ENCODE results near the gene ACAN.

DNA sequence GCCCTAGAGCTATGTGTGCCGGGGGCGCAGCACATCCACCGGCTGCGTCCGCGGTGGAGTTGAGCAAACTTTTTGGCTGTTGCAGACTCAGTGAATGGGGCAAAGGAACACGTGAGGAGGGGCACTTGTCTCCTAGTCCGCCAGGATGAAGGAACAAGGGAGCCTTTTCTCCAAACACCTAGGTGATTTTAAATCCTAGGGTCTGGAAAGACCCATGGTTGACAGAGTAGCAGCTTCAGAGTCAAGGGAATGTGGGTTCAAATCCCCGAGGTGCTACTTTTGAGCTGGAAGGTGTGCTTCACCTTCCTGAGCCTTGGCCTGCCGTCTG lies 648 bp downstream of the ACAN start:
- no peak for TF ChIP-seq POLR2AphosphoS5 (IDR thresholded peaks at IDR 0.05; ENCODE audit: low read depth)
- no peak for TF ChIP-seq GABPA (IDR thresholded peaks at IDR 0.05; ENCODE audit: low read depth)
- TF ChIP-seq, protein P1, sequence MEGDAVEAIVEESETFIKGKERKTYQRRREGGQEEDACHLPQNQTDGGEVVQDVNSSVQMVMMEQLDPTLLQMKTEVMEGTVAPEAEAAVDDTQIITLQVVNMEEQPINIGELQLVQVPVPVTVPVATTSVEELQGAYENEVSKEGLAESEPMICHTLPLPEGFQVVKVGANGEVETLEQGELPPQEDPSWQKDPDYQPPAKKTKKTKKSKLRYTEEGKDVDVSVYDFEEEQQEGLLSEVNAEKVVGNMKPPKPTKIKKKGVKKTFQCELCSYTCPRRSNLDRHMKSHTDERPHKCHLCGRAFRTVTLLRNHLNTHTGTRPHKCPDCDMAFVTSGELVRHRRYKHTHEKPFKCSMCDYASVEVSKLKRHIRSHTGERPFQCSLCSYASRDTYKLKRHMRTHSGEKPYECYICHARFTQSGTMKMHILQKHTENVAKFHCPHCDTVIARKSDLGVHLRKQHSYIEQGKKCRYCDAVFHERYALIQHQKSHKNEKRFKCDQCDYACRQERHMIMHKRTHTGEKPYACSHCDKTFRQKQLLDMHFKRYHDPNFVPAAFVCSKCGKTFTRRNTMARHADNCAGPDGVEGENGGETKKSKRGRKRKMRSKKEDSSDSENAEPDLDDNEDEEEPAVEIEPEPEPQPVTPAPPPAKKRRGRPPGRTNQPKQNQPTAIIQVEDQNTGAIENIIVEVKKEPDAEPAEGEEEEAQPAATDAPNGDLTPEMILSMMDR (IDR thresholded peaks at IDR 0.05; ENCODE audit: insufficient read depth, low read length): no peak
- no peak for TF ChIP-seq SPI1 (IDR thresholded peaks at IDR 0.05; ENCODE audit: borderline replicate concordance, low read depth)
- TF ChIP-seq, protein P2, sequence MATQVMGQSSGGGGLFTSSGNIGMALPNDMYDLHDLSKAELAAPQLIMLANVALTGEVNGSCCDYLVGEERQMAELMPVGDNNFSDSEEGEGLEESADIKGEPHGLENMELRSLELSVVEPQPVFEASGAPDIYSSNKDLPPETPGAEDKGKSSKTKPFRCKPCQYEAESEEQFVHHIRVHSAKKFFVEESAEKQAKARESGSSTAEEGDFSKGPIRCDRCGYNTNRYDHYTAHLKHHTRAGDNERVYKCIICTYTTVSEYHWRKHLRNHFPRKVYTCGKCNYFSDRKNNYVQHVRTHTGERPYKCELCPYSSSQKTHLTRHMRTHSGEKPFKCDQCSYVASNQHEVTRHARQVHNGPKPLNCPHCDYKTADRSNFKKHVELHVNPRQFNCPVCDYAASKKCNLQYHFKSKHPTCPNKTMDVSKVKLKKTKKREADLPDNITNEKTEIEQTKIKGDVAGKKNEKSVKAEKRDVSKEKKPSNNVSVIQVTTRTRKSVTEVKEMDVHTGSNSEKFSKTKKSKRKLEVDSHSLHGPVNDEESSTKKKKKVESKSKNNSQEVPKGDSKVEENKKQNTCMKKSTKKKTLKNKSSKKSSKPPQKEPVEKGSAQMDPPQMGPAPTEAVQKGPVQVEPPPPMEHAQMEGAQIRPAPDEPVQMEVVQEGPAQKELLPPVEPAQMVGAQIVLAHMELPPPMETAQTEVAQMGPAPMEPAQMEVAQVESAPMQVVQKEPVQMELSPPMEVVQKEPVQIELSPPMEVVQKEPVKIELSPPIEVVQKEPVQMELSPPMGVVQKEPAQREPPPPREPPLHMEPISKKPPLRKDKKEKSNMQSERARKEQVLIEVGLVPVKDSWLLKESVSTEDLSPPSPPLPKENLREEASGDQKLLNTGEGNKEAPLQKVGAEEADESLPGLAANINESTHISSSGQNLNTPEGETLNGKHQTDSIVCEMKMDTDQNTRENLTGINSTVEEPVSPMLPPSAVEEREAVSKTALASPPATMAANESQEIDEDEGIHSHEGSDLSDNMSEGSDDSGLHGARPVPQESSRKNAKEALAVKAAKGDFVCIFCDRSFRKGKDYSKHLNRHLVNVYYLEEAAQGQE (IDR thresholded peaks at IDR 0.05; ENCODE audit: insufficient replicate concordance, low read depth): no peak
